ENCODE measurements around the gene ING5.

DNA sequence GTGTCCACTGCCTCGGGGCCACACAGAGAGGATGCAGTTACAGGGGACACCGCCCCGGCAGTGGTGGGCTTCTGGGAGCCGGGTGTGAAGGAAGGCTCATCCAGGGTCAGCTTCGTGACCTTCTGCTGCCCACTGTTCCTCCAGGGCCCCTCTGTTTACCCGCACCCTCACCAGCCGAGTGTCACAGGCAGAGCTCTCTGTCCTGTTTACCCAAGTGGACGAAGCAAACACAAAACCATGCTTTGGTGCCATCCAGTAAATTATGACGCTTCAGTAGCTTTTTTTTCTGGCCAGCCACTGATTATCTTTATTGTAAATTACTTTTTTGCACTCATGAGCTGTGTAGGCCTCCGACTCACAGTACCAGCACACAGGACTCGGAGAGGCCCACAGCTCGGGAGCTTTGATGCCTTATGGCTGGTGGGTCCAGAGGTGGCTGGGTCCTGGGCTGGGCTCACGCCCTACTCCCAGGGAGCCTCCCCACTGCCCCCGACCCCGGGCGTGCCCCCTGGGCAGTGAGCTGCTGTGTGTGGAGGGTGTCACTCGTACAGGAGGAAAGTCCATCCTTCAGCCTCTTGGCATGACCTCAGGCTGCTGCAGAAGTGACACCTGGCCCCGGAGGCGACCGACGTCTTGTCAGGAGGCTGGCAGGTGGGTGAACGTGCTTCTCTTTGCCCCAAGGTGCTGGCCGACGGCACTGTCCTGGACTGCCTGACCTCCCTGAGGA is 42.4 kb downstream of the ING5 start:
- TF ChIP-seq TAF1 (IDR thresholded peaks at IDR 0.05; ENCODE audit: borderline replicate concordance, insufficient read depth, low read length) (no peak), POLR2AphosphoS5 (IDR thresholded peaks at IDR 0.05; ENCODE audit: low read depth, low read length) (no peak)
- TF ChIP-seq, protein P1, sequence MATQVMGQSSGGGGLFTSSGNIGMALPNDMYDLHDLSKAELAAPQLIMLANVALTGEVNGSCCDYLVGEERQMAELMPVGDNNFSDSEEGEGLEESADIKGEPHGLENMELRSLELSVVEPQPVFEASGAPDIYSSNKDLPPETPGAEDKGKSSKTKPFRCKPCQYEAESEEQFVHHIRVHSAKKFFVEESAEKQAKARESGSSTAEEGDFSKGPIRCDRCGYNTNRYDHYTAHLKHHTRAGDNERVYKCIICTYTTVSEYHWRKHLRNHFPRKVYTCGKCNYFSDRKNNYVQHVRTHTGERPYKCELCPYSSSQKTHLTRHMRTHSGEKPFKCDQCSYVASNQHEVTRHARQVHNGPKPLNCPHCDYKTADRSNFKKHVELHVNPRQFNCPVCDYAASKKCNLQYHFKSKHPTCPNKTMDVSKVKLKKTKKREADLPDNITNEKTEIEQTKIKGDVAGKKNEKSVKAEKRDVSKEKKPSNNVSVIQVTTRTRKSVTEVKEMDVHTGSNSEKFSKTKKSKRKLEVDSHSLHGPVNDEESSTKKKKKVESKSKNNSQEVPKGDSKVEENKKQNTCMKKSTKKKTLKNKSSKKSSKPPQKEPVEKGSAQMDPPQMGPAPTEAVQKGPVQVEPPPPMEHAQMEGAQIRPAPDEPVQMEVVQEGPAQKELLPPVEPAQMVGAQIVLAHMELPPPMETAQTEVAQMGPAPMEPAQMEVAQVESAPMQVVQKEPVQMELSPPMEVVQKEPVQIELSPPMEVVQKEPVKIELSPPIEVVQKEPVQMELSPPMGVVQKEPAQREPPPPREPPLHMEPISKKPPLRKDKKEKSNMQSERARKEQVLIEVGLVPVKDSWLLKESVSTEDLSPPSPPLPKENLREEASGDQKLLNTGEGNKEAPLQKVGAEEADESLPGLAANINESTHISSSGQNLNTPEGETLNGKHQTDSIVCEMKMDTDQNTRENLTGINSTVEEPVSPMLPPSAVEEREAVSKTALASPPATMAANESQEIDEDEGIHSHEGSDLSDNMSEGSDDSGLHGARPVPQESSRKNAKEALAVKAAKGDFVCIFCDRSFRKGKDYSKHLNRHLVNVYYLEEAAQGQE (IDR thresholded peaks at IDR 0.05; ENCODE audit: insufficient read depth in 1 of 2, low read depth in 2 of 2, low read length in 2 of 2), result no peak
